ENCODE data around the gene SULT1C3. TPM values are rescaled to one million over a fixed set of nuclear protein-coding genes. Genes with fewer than 3 reads are reported as not detected.

SULT1C3 gene
- polyA plus RNA-seq, 2 of the 4 experiments (the other 2 are of a cell fraction): not detected

GRCh38 chr2:108194409-108195132 lies 45.2 kb upstream of the SULT1C3 start:
- ChIA-PET CTCF (interaction anchor here (0.7 to 1.7 kb wide), 13 partner anchors 10 to 1606 kb away, joined by 3 to 10 read pairs (median 4); no protein-coding TSS in a partner anchor), POLR2A (interaction anchor here (0.6 kb wide), 1 partner anchor 425 kb away, joined by 5 read pairs; no protein-coding TSS in a partner anchor)
- Histone ChIP-seq H3K27ac (peak overlapping the region; percentile 72 to 74), H3K4me1 (peaks cover 24% of the 10 kb centered on the region), H3K4me2 (peak overlapping the region; percentile 39), H3K9me3 (peaks cover 5% of the 10 kb centered on the region; the same call in 2 of the 3 replicates), H3K4me3 (no peak overlapping the region)
- FAIRE-seq (no peak), DNase-seq (ENCODE audit: low read depth in 1 of 2, low spot score in 1 of 2) (peak in 1 of 2 experiments; percentile 29), ATAC-seq (peak; percentile 56 to 70)
- TF ChIP-seq HOXB13 (CRISPR knock-in tag; IDR thresholded peaks at IDR 0.05; ENCODE audit: low read depth) (no peak), CHD2 (IDR thresholded peaks at IDR 0.05; ENCODE audit: low read length, partially characterized antibody) (no peak), ZNF302 (CRISPR knock-in tag; IDR thresholded peaks at IDR 0.05) (no peak), MYC (IDR thresholded peaks at IDR 0.05; ENCODE audit: borderline replicate concordance, low read length) (no peak), CTCF (IDR thresholded peaks at IDR 0.05) (peak; percentile 66), RAD21 (conservative IDR thresholded peaks at IDR 0.05 in 1 of 2, IDR thresholded peaks at IDR 0.05 in 1 of 2) (peak; percentile 48 to 66; a peak in 4 of 5 replicates), SMC3 (IDR thresholded peaks at IDR 0.05) (peak; percentile 51)
- 55% methylated on average over 7 of the region's 7 CpGs for WGBS (ENCODE audit: missing lambda C conversion rate)

GRCh38 chr2:108195133-108195439 lies 44.7 kb upstream of the SULT1C3 start:
- ATAC-seq (no peak), DNase-seq (ENCODE audit: low read depth in 1 of 2, low spot score in 1 of 2) (no peak), FAIRE-seq (no peak)
- TF ChIP-seq RFX5 (IDR thresholded peaks at IDR 0.05) (no peak), CEBPB (IDR thresholded peaks at IDR 0.05) (no peak), FOSL2 (IDR thresholded peaks at IDR 0.05) (no peak), FOSL2 (CRISPR knock-in tag; IDR thresholded peaks at IDR 0.05) (no peak), ZSCAN20 (CRISPR knock-in tag; IDR thresholded peaks at IDR 0.05) (no peak), MYC (IDR thresholded peaks at IDR 0.05; ENCODE audit: borderline replicate concordance, low read length) (no peak), ELK1 (IDR thresholded peaks at IDR 0.05; ENCODE audit: low read depth, low read length) (no peak), EHF (CRISPR knock-in tag; IDR thresholded peaks at IDR 0.05) (no peak), BHLHE40 (IDR thresholded peaks at IDR 0.05; ENCODE audit: low read depth, low read length) (no peak), POLR2AphosphoS2 (conservative IDR thresholded peaks at IDR 0.05; ENCODE audit: low read length) (no peak), RNF2 (IDR thresholded peaks at IDR 0.05; ENCODE audit: borderline replicate concordance, low read depth) (no peak), MAZ (IDR thresholded peaks at IDR 0.05; ENCODE audit: borderline replicate concordance, low read depth, low read length) (no peak), PBX3 (IDR thresholded peaks at IDR 0.05) (no peak), GATA3 (IDR thresholded peaks at IDR 0.05; ENCODE audit: borderline replicate concordance) (no peak), TFCP2L1 (CRISPR knock-in tag; IDR thresholded peaks at IDR 0.05) (no peak), SREBF2 (IDR thresholded peaks at IDR 0.05) (no peak), POLR2A (IDR thresholded peaks at IDR 0.05; ENCODE audit: low read length) (no peak), JUNB (IDR thresholded peaks at IDR 0.05) (no peak)
- peaks cover 5% of the 10 kb centered on the region; the same call in 2 of the 3 replicates for H3K9me3 ChIP-seq
- peak overlapping the region in 1 of 2 experiments; percentile 5; a peak in 1 of 6 replicates for H3K27ac ChIP-seq
- ChIA-PET POLR2A (no interaction called here), CTCF (interaction anchor here (1.2 to 1.7 kb wide), 3 partner anchors 10 to 130 kb away, joined by 3 to 6 read pairs (median 5); no protein-coding TSS in a partner anchor)
- no peak overlapping the region for H3K4me2 ChIP-seq
- peaks cover 22% of the 10 kb centered on the region for H3K4me1 ChIP-seq
- no peak overlapping the region for H3K4me3 ChIP-seq

Measured in A549 (cell line).